HepG2 (cell line): Measurements from ENCODE around the gene BDP1. TPM values are rescaled to one million over a fixed set of nuclear protein-coding genes. Genes with fewer than 3 reads are reported as not detected.

ENCODE experiments used
- DZIP1 ChIP-seq: sonication (generic); formaldehyde crosslinking; IDR thresholded peaks from 2 replicates; pipeline ENCODE4 v1.5.0; 2020; ENCODE audit warnings: mild to moderate bottlenecking, missing genetic modification reagents
- EZH2 ChIP-seq: conservative IDR thresholded peaks from 2 replicates; pipeline ENCODE4 v1.6.1; 2012; ENCODE audit warnings: mild to moderate bottlenecking, low read depth, low read length, moderate library complexity
- FOSL1 ChIP-seq: sonication (generic); formaldehyde crosslinking; IDR thresholded peaks from 2 replicates; pipeline ENCODE4 v1.9.0; 2021; ENCODE audit warnings: missing genetic modification reagents, borderline replicate concordance
- GATAD1 ChIP-seq: IDR thresholded peaks from 2 replicates; pipeline ENCODE4 v1.6.1; 2016; ENCODE audit warnings: missing genetic modification reagents, missing compliant biosample characterization
- HMG20B ChIP-seq: conservative IDR thresholded peaks from 2 replicates; pipeline ENCODE4 v1.6.1; 2016; ENCODE audit warnings: missing genetic modification reagents, missing compliant biosample characterization
- KAT7 ChIP-seq: IDR thresholded peaks from 2 replicates; pipeline ENCODE4 v1.6.1; 2018; ENCODE audit warnings: borderline replicate concordance, missing compliant biosample characterization
- MEF2D ChIP-seq: sonication (generic); formaldehyde crosslinking; IDR thresholded peaks from 2 replicates; pipeline ENCODE4 v1.5.1; 2020; ENCODE audit warnings: mild to moderate bottlenecking, missing genetic modification reagents
- NCOR1 ChIP-seq: fragments of 200-600 bp; sonication (generic); IDR thresholded peaks from 2 replicates; pipeline ENCODE4 v1.7.0; 2017; ENCODE audit warnings: antibody characterized with exemption, low read length, borderline replicate concordance
- PHB2 ChIP-seq: fragments of 450-650 bp; IDR thresholded peaks from 2 replicates; pipeline ENCODE4 v1.6.1; 2018; ENCODE audit not compliant: partially characterized antibody
- RELA ChIP-seq: sonication (generic); formaldehyde crosslinking; IDR thresholded peaks from 2 replicates; pipeline ENCODE4 v1.4.0; 2020; ENCODE audit warnings: missing genetic modification reagents
- SMYD3 ChIP-seq: sonication (generic); formaldehyde crosslinking; IDR thresholded peaks from 2 replicates; pipeline ENCODE4 v1.8.1; 2023; ENCODE audit warnings: mild to moderate bottlenecking, missing genetic modification reagents
- TCF7 ChIP-seq: sonication (generic); IDR thresholded peaks from 2 replicates; pipeline ENCODE4 v1.6.1; 2016; ENCODE audit warnings: antibody characterized with exemption, low read depth
- THYN1 ChIP-seq: sonication (generic); formaldehyde crosslinking; IDR thresholded peaks from 2 replicates; pipeline ENCODE4 v1.8.1; 2023; ENCODE audit warnings: low read depth, mild to moderate bottlenecking, moderate library complexity, missing genetic modification reagents, borderline replicate concordance
- TOE1 ChIP-seq: sonication (generic); formaldehyde crosslinking; IDR thresholded peaks from 2 replicates; pipeline ENCODE4 v1.4.0; 2020; ENCODE audit warnings: mild to moderate bottlenecking, missing genetic modification reagents
- ZBTB33 ChIP-seq: sonication (generic); formaldehyde crosslinking; IDR thresholded peaks from 2 replicates; pipeline ENCODE4 v1.4.0; 2020; ENCODE audit warnings: missing genetic modification reagents
- ZBTB7A ChIP-seq: sonication (generic); formaldehyde crosslinking; IDR thresholded peaks from 2 replicates; pipeline ENCODE4 v1.8.0; 2022; ENCODE audit warnings: mild to moderate bottlenecking, missing genetic modification reagents
- ZFAT ChIP-seq: sonication (generic); formaldehyde crosslinking; conservative IDR thresholded peaks from 2 replicates; pipeline ENCODE4 v1.8.1; 2023; ENCODE audit warnings: missing genetic modification reagents, inconsistent platforms
- ZFP90 ChIP-seq: sonication (generic); formaldehyde crosslinking; IDR thresholded peaks from 2 replicates; pipeline ENCODE4 v1.8.0; 2022; ENCODE audit warnings: missing genetic modification reagents, mild to moderate bottlenecking, inconsistent platforms, borderline replicate concordance
- ZMYM3 ChIP-seq: sonication (generic); formaldehyde crosslinking; IDR thresholded peaks from 2 replicates; pipeline ENCODE4 v1.5.1; 2020; ENCODE audit warnings: mild to moderate bottlenecking, missing genetic modification reagents
- ZNF207 ChIP-seq: fragments of 450-650 bp; IDR thresholded peaks from 2 replicates; pipeline ENCODE4 v1.6.1; 2016; ENCODE audit warnings: antibody characterized with exemption, borderline replicate concordance
- ZNF572 ChIP-seq: sonication (generic); formaldehyde crosslinking; IDR thresholded peaks from 2 replicates; pipeline ENCODE4 v1.5.1; 2020; ENCODE audit warnings: mild to moderate bottlenecking, missing genetic modification reagents
- ZNF672 ChIP-seq: sonication (generic); formaldehyde crosslinking; IDR thresholded peaks from 2 replicates; pipeline ENCODE4 v1.8.1; 2022; ENCODE audit warnings: missing genetic modification reagents
- polyA plus RNA-seq, 8 experiments: library from polyadenylated mRNA; depleted of rRNA in 3 of 8; stranded (reverse) in 7 of 8; unstranded in 1 of 8; fragments of >200 nt; fragmentation: Illumina TruSeq in 4 of 8; extraction: Trizol in 4 of 8; gene quantifications; 2 replicates each; pipeline versions ENCODE4 v1.2.1 to v1.2.3, GENCODE V29; 2011 to 2016; ENCODE audit warnings: low read depth in 4 of 8, missing spikeins in 1 of 8, mixed read lengths in 1 of 8; ENCODE audit not compliant: insufficient read depth in 1 of 8
- total RNA-seq, 5 experiments: library from RNA; depleted of rRNA; stranded (reverse); fragments of >200 nt; fragmentation: Illumina TruSeq; extraction: Trizol; gene quantifications; 2 replicates each; pipeline ENCODE4 v1.2.3, GENCODE V29; 2016; ENCODE audit warnings: low read depth in 1 of 5
- TF ChIP-seq, protein P1 (sequence below): sonication (generic); formaldehyde crosslinking; IDR thresholded peaks from 2 replicates; pipeline ENCODE4 v1.5.0; 2020; ENCODE audit warnings: missing genetic modification reagents

BDP1 gene
- total and polyA plus RNA-seq, 2 of the 13 experiments (the other 11 are each of a cell fraction or from before 2014, with no cell fraction given) = 10.2 to 22.4 TPM

DNA sequence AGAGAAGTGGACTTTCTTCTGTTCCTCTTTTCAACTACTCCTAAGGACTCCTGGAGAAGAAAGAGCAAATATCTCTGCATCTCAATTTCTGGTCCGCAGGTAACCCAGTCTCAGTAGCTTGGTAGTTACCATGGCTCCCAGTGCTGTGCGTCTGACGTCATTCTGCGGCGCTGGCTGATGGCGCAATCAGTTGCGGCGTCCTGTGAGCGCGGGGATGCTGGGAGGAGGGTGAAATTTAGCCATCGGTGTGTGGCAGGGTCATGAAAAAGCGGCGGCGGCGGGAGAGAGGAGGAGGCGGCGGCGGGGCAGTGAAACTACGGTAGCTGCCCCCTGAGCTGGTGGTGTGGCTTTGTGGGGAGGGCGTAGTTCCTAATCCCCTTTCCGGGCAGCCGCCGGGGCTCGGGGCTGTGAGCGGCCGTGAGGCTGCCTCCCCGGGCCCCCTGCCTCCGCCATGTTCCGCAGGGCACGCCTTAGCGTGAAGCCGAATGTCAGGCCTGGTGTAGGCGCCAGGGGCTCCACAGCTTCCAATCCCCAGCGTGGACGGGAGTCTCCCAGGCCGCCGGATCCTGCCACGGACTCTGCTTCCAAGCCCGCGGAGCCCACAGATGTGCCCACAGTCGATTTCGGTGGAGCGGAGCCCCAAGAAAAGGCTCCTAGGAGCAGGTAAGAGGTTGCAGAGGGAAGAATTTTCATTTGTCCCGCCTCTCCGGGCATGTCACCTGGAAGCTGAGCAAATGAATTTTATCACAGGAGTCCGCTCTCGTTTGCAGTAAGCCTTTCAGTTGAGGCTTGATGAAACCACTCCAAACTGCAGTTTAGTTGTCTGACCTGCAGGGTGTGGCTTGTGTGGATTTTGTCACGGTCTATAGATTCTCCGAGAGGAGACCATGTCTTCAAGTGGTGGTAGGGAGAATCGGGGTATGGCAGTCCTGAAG, at the start of gene BDP1 (continued):
- no peak; the same call in 1 of the 2 replicates for TF ChIP-seq ZFP90
- TF ChIP-seq NCOR1 = no peak; the same call in 1 of the 2 replicates
- TF ChIP-seq ZBTB33 = no peak; the same call in 1 of the 2 replicates
- TF ChIP-seq FOSL1 (CRISPR knock-in tag) = no peak
- peak; percentile 49; the same call in 1 of the 2 replicates for TF ChIP-seq KAT7 (CRISPR knock-in tag)
- TF ChIP-seq GATAD1 (CRISPR knock-in tag) = peak; percentile 98
- no peak for TF ChIP-seq ZNF207
- TF ChIP-seq ZNF672 (CRISPR knock-in tag) = no peak
- TF ChIP-seq ZNF572 (CRISPR knock-in tag) = no peak
- no peak for TF ChIP-seq ZFAT
- peak; percentile 59; the same call in 1 of the 2 replicates for TF ChIP-seq MEF2D (CRISPR knock-in tag)
- no peak for TF ChIP-seq TCF7
- TF ChIP-seq ZBTB7A (CRISPR knock-in tag) = no peak
- no peak for TF ChIP-seq TOE1
- TF ChIP-seq THYN1 = no peak
- TF ChIP-seq ZMYM3 (CRISPR knock-in tag) = peak; percentile 37; the same call in 1 of the 2 replicates
- no peak for TF ChIP-seq RELA
- TF ChIP-seq, protein P1, sequence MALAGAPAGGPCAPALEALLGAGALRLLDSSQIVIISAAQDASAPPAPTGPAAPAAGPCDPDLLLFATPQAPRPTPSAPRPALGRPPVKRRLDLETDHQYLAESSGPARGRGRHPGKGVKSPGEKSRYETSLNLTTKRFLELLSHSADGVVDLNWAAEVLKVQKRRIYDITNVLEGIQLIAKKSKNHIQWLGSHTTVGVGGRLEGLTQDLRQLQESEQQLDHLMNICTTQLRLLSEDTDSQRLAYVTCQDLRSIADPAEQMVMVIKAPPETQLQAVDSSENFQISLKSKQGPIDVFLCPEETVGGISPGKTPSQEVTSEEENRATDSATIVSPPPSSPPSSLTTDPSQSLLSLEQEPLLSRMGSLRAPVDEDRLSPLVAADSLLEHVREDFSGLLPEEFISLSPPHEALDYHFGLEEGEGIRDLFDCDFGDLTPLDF (CRISPR knock-in tag) = 0 out of 2 replicates have a peak, but pooled peaks have one; percentile 49
- no peak for TF ChIP-seq PHB2
- TF ChIP-seq SMYD3 (CRISPR knock-in tag) = no peak
- TF ChIP-seq HMG20B (CRISPR knock-in tag) = 0 out of 2 replicates have a peak, but pooled peaks have one; percentile 21
- no peak for TF ChIP-seq DZIP1
- no peak for TF ChIP-seq EZH2
